Measurements from ENCODE around the gene POLR1A. TPM values are rescaled to one million over a fixed set of nuclear protein-coding genes. Genes with fewer than 3 reads are reported as not detected.

Gene POLR1A
- total RNA-seq, 1 donor from 2014 or later, result 23.8 TPM

- no peaks in the 10 kb centered on the region for H3K79me2 ChIP-seq (ENCODE audit: low read depth)
- no peak overlapping the region for H3K4me2 ChIP-seq
- no peaks in the 10 kb centered on the region for H3K27me3 ChIP-seq
- peaks cover 5% of the 10 kb centered on the region for H3K9me3 Mint-ChIP-seq
- H3K27me3 Mint-ChIP-seq (ENCODE audit: insufficient read depth, low read depth), result peaks cover 3% of the 10 kb centered on the region
- H3F3A ChIP-seq (ENCODE audit: low read depth), result no peaks in the 10 kb centered on the region
- no peak overlapping the region for H3K4me3 Mint-ChIP-seq
- peaks cover 3% of the 10 kb centered on the region for H3K36me3 Mint-ChIP-seq
- H2AFZ ChIP-seq (replicated peaks), result no peak overlapping the region
- H3K27ac ChIP-seq, result no peak overlapping the region
- H3K36me3 ChIP-seq, result no peaks in the 10 kb centered on the region
- DNase-seq (ENCODE audit: low spot score), result no peak
- no peaks in the 10 kb centered on the region for H3K4me1 Mint-ChIP-seq
- no peak overlapping the region for H3K9ac ChIP-seq
- TF ChIP-seq EZH2phosphoT487 (IDR thresholded peaks at IDR 0.05) (no peak), CTCF (IDR thresholded peaks at IDR 0.05) (no peak), EZH2 (IDR thresholded peaks at IDR 0.05) (no peak)
- no peaks in the 10 kb centered on the region for H4K20me1 ChIP-seq (ENCODE audit: low read depth)
- H3K9me3 ChIP-seq (ENCODE audit: low read depth), result no peaks in the 10 kb centered on the region
- no peak overlapping the region for H3K27ac Mint-ChIP-seq
- no peak overlapping the region for H3K4me3 ChIP-seq
- H3K4me1 ChIP-seq, result no peaks in the 10 kb centered on the region
These were observed 86.6 kb downstream of the POLR1A start for GRCh38 chr2:86019121-86019520.

- H3K36me3 Mint-ChIP-seq, result no peaks in the 10 kb centered on the region
- TF ChIP-seq EZH2phosphoT487 (IDR thresholded peaks at IDR 0.05) (no peak), CTCF (IDR thresholded peaks at IDR 0.05) (no peak), EZH2 (IDR thresholded peaks at IDR 0.05) (no peak)
- no peak overlapping the region for H2AFZ ChIP-seq (replicated peaks)
- no peak overlapping the region for H3K4me3 Mint-ChIP-seq
- H3K27ac ChIP-seq, result no peak overlapping the region
- no peaks in the 10 kb centered on the region for H3K9me3 ChIP-seq (ENCODE audit: low read depth)
- H3K27me3 ChIP-seq, result no peaks in the 10 kb centered on the region
- no peaks in the 10 kb centered on the region for H3K4me1 Mint-ChIP-seq
- H4K20me1 ChIP-seq (ENCODE audit: low read depth), result no peaks in the 10 kb centered on the region
- H3K27ac Mint-ChIP-seq, result no peak overlapping the region
- H3K4me2 ChIP-seq, result no peak overlapping the region
- no peak overlapping the region for H3K9ac ChIP-seq
- no peaks in the 10 kb centered on the region for H3K79me2 ChIP-seq (ENCODE audit: low read depth)
- H3K9me3 Mint-ChIP-seq, result peaks cover 14% of the 10 kb centered on the region
- no peak overlapping the region for H3K4me3 ChIP-seq
- H3F3A ChIP-seq (ENCODE audit: low read depth), result no peaks in the 10 kb centered on the region
- DNase-seq (ENCODE audit: low spot score), result no peak
- no peaks in the 10 kb centered on the region for H3K4me1 ChIP-seq
- no peaks in the 10 kb centered on the region for H3K36me3 ChIP-seq
- H3K27me3 Mint-ChIP-seq (ENCODE audit: insufficient read depth, low read depth), result peaks cover 3% of the 10 kb centered on the region
These were observed 87.5 kb downstream of the POLR1A start for GRCh38 chr2:86017901-86018896.

- peaks cover 19% of the 10 kb centered on the region for H3K9me3 Mint-ChIP-seq
- no peak overlapping the region for H3K27ac Mint-ChIP-seq
- Histone ChIP-seq H4K20me1 (ENCODE audit: low read depth) (no peaks in the 10 kb centered on the region), H3K9ac (no peak overlapping the region), H2AFZ (replicated peaks) (no peak overlapping the region), H3K36me3 (no peaks in the 10 kb centered on the region), H3K79me2 (ENCODE audit: low read depth) (no peaks in the 10 kb centered on the region), H3F3A (ENCODE audit: low read depth) (no peaks in the 10 kb centered on the region), H3K27ac (no peak overlapping the region), H3K4me1 (no peaks in the 10 kb centered on the region), H3K4me3 (no peak overlapping the region), H3K4me2 (no peak overlapping the region), H3K9me3 (ENCODE audit: low read depth) (no peaks in the 10 kb centered on the region), H3K27me3 (no peaks in the 10 kb centered on the region)
- H3K4me1 Mint-ChIP-seq, result no peaks in the 10 kb centered on the region
- H3K4me3 Mint-ChIP-seq, result no peak overlapping the region
- peaks cover 2% of the 10 kb centered on the region for H3K27me3 Mint-ChIP-seq (ENCODE audit: insufficient read depth, low read depth)
- no peaks in the 10 kb centered on the region for H3K36me3 Mint-ChIP-seq
- no peak for DNase-seq (ENCODE audit: low spot score)
- TF ChIP-seq EZH2 (IDR thresholded peaks at IDR 0.05) (no peak), CTCF (IDR thresholded peaks at IDR 0.05) (no peak)
These were observed 89.1 kb downstream of the POLR1A start for GRCh38 chr2:86016581-86016980.
